Adrenal gland (tissue), 12 donors: ENCODE results near the gene DEPDC1B. TPM values are rescaled to one million over a fixed set of nuclear protein-coding genes. Genes with fewer than 3 reads are reported as not detected.
A peak's percentile ranks its signal among the peaks of the same experiment; 100 is the strongest.

Source experiments
- DNase-seq, 7 donors: peaks; one replicate each; pipeline ENCODE4 v3.0.0-alpha.2; 2019 to 2020
- H3K27ac ChIP-seq, 5 donors: fragments of 200-600 bp; sonication (generic) in 4 of 5; 1 replicate in 3 of 5; 2 replicates in 2 of 5; pipeline versions ENCODE4 v1.5.1 to v1.8.0; 2016 to 2020; ENCODE audit warnings: mild to moderate bottlenecking in 1 of 5
- H3K27me3 ChIP-seq: fragments of 200-600 bp; 2 replicates; pipeline ENCODE4 v1.8.0; 2021
- H3K36me3 ChIP-seq, 2 donors: fragments of 200-600 bp; replicated peaks in 1 of 2; 1 replicate in 1 of 2; 2 replicates in 1 of 2; pipeline versions ENCODE4 v1.5.1 to v1.8.0; 2018 to 2022
- H3K4me1 ChIP-seq, 2 donors: fragments of 200-600 bp; replicated peaks in 1 of 2; 1 replicate in 1 of 2; 2 replicates in 1 of 2; pipeline versions ENCODE4 v1.5.1 to v1.8.0; 2018 to 2021
- H3K4me3 ChIP-seq, 4 donors: fragments of 200-600 bp; sonication (generic) in 3 of 4; one replicate each; pipeline ENCODE4 v1.5.1; 2016 to 2018
- H3K9me3 ChIP-seq, 3 donors: fragments of 200-600 bp; sonication (generic) in 1 of 3; replicated peaks in 1 of 3; 1 replicate in 2 of 3; 2 replicates in 1 of 3; pipeline versions ENCODE4 v1.5.1 to v1.8.0; 2016 to 2021
- CTCF ChIP-seq, 6 experiments: fragments of 450-650 bp in 4 of 6; fragments of 200-600 bp in 2 of 6; sonication (generic) in 1 of 6; IDR thresholded peaks; 1 replicate in 5 of 6; 2 replicates in 1 of 6; pipeline versions ENCODE4 v1.5.1 to v1.8.0; 2016 to 2021; ENCODE audit warnings: antibody characterized with exemption in 6 of 6, mild to moderate bottlenecking in 2 of 6, moderate library complexity in 1 of 6
- POLR2A ChIP-seq, 2 donors: fragments of 450-650 bp; IDR thresholded peaks; one replicate each; pipeline ENCODE4 v1.6.1; 2017; ENCODE audit warnings: antibody characterized with exemption in 2 of 2, mild to moderate bottlenecking in 2 of 2, moderate library complexity in 1 of 2
- WGBS, 4 donors: extraction: QIAGEN DNeasy Blood & Tissue Kit in 2 of 4; methylation state at CpG; one replicate each; pipeline versions ENCODE4 v1.1.5 to v1.1.7; 2013 to 2017; 5-methylcytosine and 5-hydroxymethylcytosine counted together
- intact Hi-C, 2 donors: fragments of 100-400 bp; cut with DNase I; formaldehyde crosslinking; loops; one replicate each; pipeline versions ENCODE4 v1.14.1 to v1.15.0; 2022 to 2023
- polyA plus RNA-seq, 3 donors: library from polyadenylated mRNA; stranded (reverse); fragments of 200-250 nt in 2 of 3; fragments of 350-450 nt in 1 of 3; fragmentation: Illumina TruSeq in 1 of 3; extraction: RNeasy Lipid Tissue Mini Kit (QIAGEN cat#74804) in 1 of 3; gene quantifications; one replicate each; pipeline ENCODE4 v1.2.3, GENCODE V29; 2013 to 2014
- total RNA-seq, 9 donors: library from RNA; depleted of rRNA in 4 of 9; stranded (reverse); fragments of >200 nt in 4 of 9; fragments of 120-200 nt in 1 of 9; fragmentation: NEBNext Ultra II Directional in 1 of 9; extraction: Animal tissue kit (Norgen Biotek cat#: 25700) in 1 of 9; gene quantifications; one replicate each; pipeline versions ENCODE4 v1.1.0 to v1.2.4, GENCODE V29; 2013 to 2023
- donor health status: healthy with polysubstance abuse.
- donor health status: Bipolar disorder and iron deficiency.
- donor health status: DM: yes; HTN: yes; CAD: no.
- donor health status: DM: no; HTN: no; CAD: no.
- donor health status: DM: no; HTN: no; CAD: no.
- donor health status: DM: yes; HTN: yes; CAD: no.

The DEPDC1B gene
- total and polyA plus RNA-seq, 12 donors, result 0.08 to 7.0 (median 0.36) TPM; not detected in 1

DNA sequence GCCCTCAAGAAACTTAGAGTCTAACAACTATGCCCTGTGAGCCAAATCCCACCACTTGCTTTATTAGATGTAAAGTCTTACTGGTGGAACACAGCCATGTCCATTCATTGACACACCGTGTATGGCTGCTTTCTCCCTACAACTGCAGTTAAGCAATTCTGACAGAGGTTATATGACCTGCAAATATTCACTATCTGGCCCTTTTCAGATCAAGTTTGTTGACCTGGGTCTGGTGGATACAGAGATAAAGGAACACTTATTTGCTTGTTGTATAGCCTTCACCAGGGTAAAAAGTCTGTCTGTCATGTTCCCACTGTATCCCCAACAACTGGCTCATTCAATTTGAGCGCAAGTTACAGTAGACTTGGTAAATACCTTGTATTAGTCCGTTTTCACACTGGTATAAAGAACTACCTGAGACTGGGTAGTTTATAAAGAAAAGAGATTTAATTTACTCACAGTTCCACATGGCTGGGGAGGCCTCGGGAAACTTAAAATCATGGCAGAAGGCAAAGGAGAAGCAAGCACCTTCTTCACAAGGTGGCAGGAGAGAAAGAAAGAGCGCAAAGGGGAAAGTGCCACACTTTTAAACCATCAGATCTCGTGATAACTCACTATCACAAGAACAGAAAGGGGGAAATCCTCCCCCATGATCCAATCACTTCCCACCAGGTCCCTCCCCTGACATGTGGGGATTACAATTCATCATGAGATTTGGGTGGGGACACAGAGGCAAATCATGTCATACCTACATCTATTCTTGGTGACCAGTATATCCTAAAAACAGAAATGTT is 27.9 kb downstream of the DEPDC1B start:
- no peaks in the 10 kb centered on the region for H3K27me3 ChIP-seq
- TF ChIP-seq CTCF (IDR thresholded peaks at IDR 0.05) (no peak), POLR2A (IDR thresholded peaks at IDR 0.05) (no peak)
- no peaks in the 10 kb centered on the region for H3K36me3 ChIP-seq
- 93 to 95% (median 94%) methylated on average over 6 of the region's 6 CpGs for WGBS, 4 donors
- intact Hi-C loops, result loop anchor here in 1 of 2 donors (10.0 kb wide), 1 partner anchor 1263 kb away; no protein-coding TSS in a partner anchor
- no peak overlapping the region for H3K4me3 ChIP-seq
- H3K4me1 ChIP-seq, result no peaks in the 10 kb centered on the region
- H3K27ac ChIP-seq, result no peak overlapping the region
- no peaks in the 10 kb centered on the region for H3K9me3 ChIP-seq
- no peak for DNase-seq

DNA sequence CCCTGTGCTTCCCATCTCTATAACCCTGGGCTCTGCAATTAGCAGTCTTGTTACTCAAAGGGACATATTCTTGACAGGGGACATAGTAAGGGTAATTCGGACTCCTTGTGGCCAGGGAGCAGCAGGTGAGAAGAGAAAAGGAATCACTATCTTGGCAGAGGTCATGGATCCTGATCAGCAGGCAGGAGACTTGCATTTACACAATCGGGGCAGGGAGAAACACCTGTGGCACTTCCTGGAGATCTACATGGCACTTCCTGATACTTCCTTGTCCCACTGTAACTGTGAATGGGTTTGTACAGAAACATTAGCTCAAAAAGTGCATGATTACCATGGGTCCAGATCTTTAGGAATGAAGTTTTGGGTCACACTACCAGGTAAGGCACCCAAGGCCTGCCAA is 29.2 kb downstream of the DEPDC1B start:
- 88 to 100% (median 91%) methylated on average over 2 of the region's 2 CpGs for WGBS, 4 donors
- Histone ChIP-seq H3K27me3 (no peaks in the 10 kb centered on the region), H3K4me3 (no peak overlapping the region), H3K9me3 (no peaks in the 10 kb centered on the region), H3K4me1 (no peaks in the 10 kb centered on the region), H3K36me3 (no peaks in the 10 kb centered on the region), H3K27ac (no peak overlapping the region)
- no peak for DNase-seq
- TF ChIP-seq CTCF (IDR thresholded peaks at IDR 0.05) (no peak), POLR2A (IDR thresholded peaks at IDR 0.05) (no peak)
- intact Hi-C loops, result loop anchor here in 1 of 2 donors (10.0 kb wide), 1 partner anchor 1264 kb away; no protein-coding TSS in a partner anchor

GRCh38 chr5:60668686-60669304 is 31.2 kb downstream of the DEPDC1B start:
- peak; percentile 26 to 73 (median 46) for TF ChIP-seq CTCF (IDR thresholded peaks at IDR 0.05)
- no peak for TF ChIP-seq POLR2A (IDR thresholded peaks at IDR 0.05)
- no peak overlapping the region for H3K4me3 ChIP-seq
- DNase-seq, result no peak
- no peaks in the 10 kb centered on the region for H3K4me1 ChIP-seq
- intact Hi-C loops, result loop anchor here in 1 of 2 donors (10.0 kb wide), 1 partner anchor 854 kb away; no protein-coding TSS in a partner anchor
- H3K36me3 ChIP-seq, result no peaks in the 10 kb centered on the region
- no peaks in the 10 kb centered on the region for H3K27me3 ChIP-seq
- H3K9me3 ChIP-seq, result no peaks in the 10 kb centered on the region
- H3K27ac ChIP-seq, result no peak overlapping the region

DNA sequence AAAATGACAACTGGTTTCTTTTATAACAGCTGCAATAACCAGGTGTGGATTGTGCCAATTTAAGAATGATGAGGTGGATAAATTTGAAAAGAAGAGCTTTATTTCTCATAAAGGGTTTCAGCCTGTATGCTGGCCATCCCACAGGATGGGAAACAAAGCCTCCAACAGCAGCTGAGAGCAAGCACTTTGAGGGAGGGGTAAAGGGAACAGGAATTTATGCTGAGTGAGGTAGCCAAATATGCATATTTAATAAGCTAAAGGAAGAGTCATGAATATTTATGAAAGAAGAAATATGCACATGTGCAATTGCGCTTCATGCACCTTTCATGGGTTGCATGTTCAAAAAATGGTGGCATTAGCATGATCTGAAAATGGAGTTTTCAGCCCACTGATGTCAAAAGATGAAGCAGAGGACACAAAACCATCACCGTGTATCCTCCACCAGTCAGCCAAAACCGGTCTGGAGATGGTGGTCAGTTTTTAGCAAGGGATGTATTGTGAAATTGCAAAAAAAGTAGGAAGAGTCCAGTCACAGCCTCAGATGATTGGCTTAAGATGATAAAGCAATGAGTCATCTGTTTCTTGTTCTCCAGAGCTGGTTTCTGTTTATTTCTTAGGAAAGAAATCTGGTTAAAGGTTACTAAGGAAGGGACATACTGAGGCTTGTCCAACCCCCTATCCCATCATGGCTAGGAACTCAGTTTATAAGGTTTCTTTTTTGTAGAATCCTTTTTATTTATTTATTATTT is 47.9 kb downstream of the DEPDC1B start:
- no peaks in the 10 kb centered on the region for H3K4me1 ChIP-seq
- intact Hi-C loops, result no loop called here
- TF ChIP-seq POLR2A (IDR thresholded peaks at IDR 0.05), result no peak
- TF ChIP-seq CTCF (IDR thresholded peaks at IDR 0.05), result no peak
- no peak overlapping the region for H3K27ac ChIP-seq
- no peak for DNase-seq
- no peaks in the 10 kb centered on the region for H3K36me3 ChIP-seq
- H3K4me3 ChIP-seq, result no peak overlapping the region
- WGBS, 4 donors, result 81 to 87% (median 86%) methylated on average over 3 of the region's 3 CpGs
- no peaks in the 10 kb centered on the region for H3K27me3 ChIP-seq
- no peaks in the 10 kb centered on the region for H3K9me3 ChIP-seq
